Immature natural killer cell (primary cell): ENCODE results near the gene LRRC8E. TPM values are rescaled to one million over a fixed set of nuclear protein-coding genes. Genes with fewer than 3 reads are reported as not detected.
A peak's percentile ranks its signal among the peaks of the same experiment; 100 is the strongest.

Experiments
- DNase-seq, 3 donors: peaks; one replicate each; pipeline ENCODE4 v3.0.0; 2022; ENCODE audit warnings: mixed read lengths in 1 of 3
- H3K27ac Mint-ChIP-seq, 6 donors: one replicate each; pipeline ENCODE4 v1.8.0; 2020; ENCODE audit warnings: mixed read lengths in 6 of 6, mild to moderate bottlenecking in 5 of 6, inconsistent platforms in 4 of 6, moderate library complexity in 3 of 6
- H3K27me3 Mint-ChIP-seq, 3 donors: one replicate each; pipeline ENCODE4 v1.8.0; 2020 to 2021; ENCODE audit warnings: low read depth in 3 of 3, mild to moderate bottlenecking in 3 of 3, mixed read lengths in 3 of 3, moderate library complexity in 3 of 3, inconsistent platforms in 1 of 3
- H3K36me3 Mint-ChIP-seq, 3 donors: one replicate each; pipeline ENCODE4 v1.8.0; 2020; ENCODE audit warnings: mixed read lengths in 3 of 3, inconsistent platforms in 2 of 3, mild to moderate bottlenecking in 2 of 3
- H3K4me1 Mint-ChIP-seq, 2 donors: one replicate each; pipeline ENCODE4 v1.8.0; 2020; ENCODE audit warnings: inconsistent platforms in 2 of 2, mild to moderate bottlenecking in 2 of 2, mixed read lengths in 2 of 2, moderate library complexity in 1 of 2
- H3K4me3 Mint-ChIP-seq, 5 donors: one replicate each; pipeline ENCODE4 v1.8.0; 2020; ENCODE audit warnings: mild to moderate bottlenecking in 5 of 5, mixed read lengths in 5 of 5, inconsistent platforms in 3 of 5, moderate library complexity in 3 of 5
- H3K9me3 Mint-ChIP-seq, 6 donors: one replicate each; pipeline ENCODE4 v1.8.0; 2020; ENCODE audit warnings: mild to moderate bottlenecking in 6 of 6, mixed read lengths in 6 of 6, inconsistent platforms in 4 of 6, moderate library complexity in 3 of 6
- polyA plus RNA-seq, 3 donors: library from polyadenylated mRNA; unstranded; fragments of 300-500 nt; fragmentation: Illumina TruSeq; gene quantifications; one replicate each; pipeline ENCODE4 v1.2.3, GENCODE V29; 2021

The LRRC8E gene
- polyA plus RNA-seq, 3 donors from 2014 or later = not detected

DNA sequence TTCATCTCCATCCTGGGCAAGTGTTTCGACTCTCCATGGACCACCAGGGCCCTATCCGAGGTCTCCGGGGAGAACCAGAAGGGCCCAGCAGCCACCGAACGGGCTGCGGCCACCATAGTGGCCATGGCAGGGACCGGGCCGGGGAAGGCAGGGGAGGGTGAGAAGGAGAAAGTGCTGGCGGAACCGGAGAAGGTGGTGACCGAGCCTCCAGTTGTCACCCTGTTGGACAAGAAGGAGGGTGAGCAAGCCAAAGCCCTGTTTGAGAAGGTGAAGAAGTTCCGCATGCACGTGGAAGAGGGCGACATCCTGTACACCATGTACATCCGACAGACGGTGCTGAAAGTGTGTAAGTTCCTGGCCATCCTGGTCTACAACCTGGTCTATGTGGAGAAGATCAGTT lies 10.7 kb downstream of the LRRC8E start:
- Mint-ChIP-seq H3K36me3 (no peaks in the 10 kb centered on the region), H3K4me1 (peaks cover 12 to 15% of the 10 kb centered on the region in 2 donors), H3K9me3 (peaks cover 0 to 2% (median 0%) of the 10 kb centered on the region in 6 donors), H3K27me3 (peaks cover 12 to 16% (median 16%) of the 10 kb centered on the region in 3 donors), H3K27ac (no peak overlapping the region), H3K4me3 (no peak overlapping the region)
- DNase-seq = no peak

DNA sequence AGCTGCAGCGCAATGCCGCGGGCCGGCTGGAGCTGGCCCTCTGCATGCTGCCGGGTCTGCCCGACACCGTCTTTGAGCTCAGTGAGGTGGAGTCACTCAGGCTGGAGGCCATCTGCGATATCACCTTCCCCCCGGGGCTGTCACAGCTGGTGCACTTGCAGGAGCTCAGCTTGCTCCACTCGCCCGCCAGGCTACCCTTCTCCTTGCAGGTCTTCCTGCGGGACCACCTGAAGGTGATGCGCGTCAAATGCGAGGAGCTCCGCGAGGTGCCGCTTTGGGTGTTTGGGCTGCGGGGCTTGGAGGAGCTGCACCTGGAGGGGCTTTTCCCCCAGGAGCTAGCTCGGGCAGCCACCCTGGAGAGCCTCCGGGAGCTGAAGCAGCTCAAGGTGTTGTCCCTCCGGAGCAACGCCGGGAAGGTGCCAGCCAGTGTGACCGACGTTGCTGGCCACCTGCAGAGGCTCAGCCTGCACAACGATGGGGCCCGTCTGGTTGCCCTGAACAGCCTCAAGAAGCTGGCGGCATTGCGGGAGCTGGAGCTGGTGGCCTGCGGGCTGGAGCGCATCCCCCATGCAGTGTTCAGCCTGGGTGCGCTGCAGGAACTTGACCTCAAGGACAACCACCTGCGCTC lies 11.6 kb downstream of the LRRC8E start:
- Mint-ChIP-seq H3K4me3 (no peak overlapping the region), H3K36me3 (no peaks in the 10 kb centered on the region), H3K27ac (no peak overlapping the region), H3K9me3 (peaks cover 0 to 2% (median 0%) of the 10 kb centered on the region in 6 donors), H3K27me3 (peaks cover 20 to 24% (median 21%) of the 10 kb centered on the region in 3 donors), H3K4me1 (peaks cover 18 to 22% of the 10 kb centered on the region in 2 donors)
- DNase-seq = no peak

DNA sequence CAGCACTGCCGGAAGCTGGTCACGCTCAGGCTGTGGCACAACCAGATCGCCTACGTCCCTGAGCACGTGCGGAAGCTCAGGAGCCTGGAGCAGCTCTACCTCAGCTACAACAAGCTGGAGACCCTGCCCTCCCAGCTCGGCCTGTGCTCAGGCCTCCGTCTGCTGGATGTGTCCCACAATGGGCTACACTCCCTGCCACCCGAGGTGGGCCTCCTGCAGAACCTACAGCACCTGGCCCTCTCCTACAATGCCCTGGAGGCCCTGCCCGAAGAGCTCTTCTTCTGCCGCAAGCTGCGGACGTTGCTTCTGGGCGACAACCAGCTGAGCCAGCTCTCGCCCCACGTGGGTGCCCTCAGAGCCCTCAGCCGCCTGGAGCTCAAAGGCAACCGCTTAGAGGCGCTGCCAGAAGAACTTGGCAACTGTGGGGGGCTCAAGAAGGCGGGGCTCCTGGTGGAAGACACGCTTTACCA lies 12.1 kb downstream of the LRRC8E start:
- no peak overlapping the region for H3K4me3 Mint-ChIP-seq
- no peak for DNase-seq
- H3K9me3 Mint-ChIP-seq = peaks cover 0 to 2% (median 0%) of the 10 kb centered on the region in 6 donors
- H3K27me3 Mint-ChIP-seq = peaks cover 23 to 27% (median 24%) of the 10 kb centered on the region in 3 donors
- peaks cover 24 to 26% of the 10 kb centered on the region in 2 donors for H3K4me1 Mint-ChIP-seq
- no peaks in the 10 kb centered on the region for H3K36me3 Mint-ChIP-seq
- H3K27ac Mint-ChIP-seq = no peak overlapping the region

DNA sequence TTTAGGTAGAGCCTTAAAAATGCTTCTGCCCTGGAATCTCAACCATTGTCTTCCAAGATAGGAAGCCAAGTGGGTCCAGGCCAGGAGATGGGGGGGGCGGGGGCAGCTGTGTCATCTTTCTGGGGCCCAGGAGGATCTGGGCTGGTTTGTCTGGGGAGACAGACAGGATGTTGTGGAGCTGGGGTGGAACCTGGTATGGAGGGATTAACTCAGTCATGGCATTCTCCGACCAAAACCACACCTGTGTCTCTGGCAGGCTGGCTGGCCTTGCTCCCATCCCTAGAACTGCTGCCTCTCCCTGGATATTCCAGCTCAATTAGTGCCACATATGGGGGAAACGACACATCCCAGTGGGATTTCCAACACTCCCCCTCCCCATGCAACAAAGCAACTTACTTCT lies 12.6 kb downstream of the LRRC8E start:
- Mint-ChIP-seq H3K27me3 (peaks cover 26 to 28% (median 26%) of the 10 kb centered on the region in 3 donors), H3K27ac (no peak overlapping the region)

DNA sequence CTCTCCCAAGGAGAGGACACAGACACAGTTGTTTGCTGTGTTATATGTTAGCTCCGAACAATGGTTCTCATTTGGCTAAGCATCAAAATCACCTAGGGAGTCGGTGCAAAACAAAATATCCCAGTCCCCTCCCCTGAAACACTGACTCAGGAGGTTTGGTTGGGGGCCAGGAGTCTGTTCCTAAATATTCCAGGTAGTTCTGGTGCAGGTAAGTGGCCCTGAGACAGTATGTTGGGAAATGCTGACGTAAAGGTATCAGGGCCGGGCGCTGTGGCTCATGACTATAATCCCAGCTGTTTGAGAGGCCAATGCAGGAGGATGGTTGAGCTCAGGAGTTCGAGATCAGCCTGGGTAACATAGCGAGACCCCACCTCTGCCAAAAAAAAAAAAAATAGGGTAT lies 13.0 kb downstream of the LRRC8E start:
- H3K36me3 Mint-ChIP-seq = no peaks in the 10 kb centered on the region
- peaks cover 26 to 28% (median 28%) of the 10 kb centered on the region in 3 donors for H3K27me3 Mint-ChIP-seq
- peaks cover 29 to 31% of the 10 kb centered on the region in 2 donors for H3K4me1 Mint-ChIP-seq
- no peak for DNase-seq
- peaks cover 0 to 2% (median 0%) of the 10 kb centered on the region in 6 donors for H3K9me3 Mint-ChIP-seq
- H3K27ac Mint-ChIP-seq = no peak overlapping the region
- no peak overlapping the region for H3K4me3 Mint-ChIP-seq

More for the DNA sequence above, 12.6 kb downstream of the LRRC8E start:
- H3K36me3 Mint-ChIP-seq = no peaks in the 10 kb centered on the region
- H3K9me3 Mint-ChIP-seq = peaks cover 0 to 2% (median 0%) of the 10 kb centered on the region in 6 donors
- DNase-seq = no peak
- no peak overlapping the region for H3K4me3 Mint-ChIP-seq
- H3K4me1 Mint-ChIP-seq = peaks cover 29% of the 10 kb centered on the region in 2 donors

DNA sequence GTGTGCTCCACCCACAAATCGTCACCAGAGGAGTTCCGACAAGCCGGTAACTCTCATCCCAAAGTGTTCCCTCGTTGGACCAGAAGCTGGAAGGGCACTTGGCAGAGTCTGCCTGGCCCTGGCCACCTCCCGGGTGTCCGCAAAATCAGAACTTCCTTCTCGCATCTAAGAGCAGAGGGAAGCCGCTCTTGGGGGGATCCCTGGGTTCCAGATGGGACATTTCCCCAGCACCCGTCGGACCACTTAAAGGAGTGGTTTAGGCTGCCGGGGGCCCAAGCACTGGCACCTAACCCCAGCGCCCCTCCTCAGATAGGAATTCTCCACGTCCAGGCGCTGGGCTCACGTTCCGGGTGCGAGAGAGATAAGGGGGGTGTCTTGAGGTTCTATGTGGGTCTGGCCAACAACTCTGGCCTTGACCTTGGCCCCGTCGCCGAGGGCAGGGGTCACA lies 14.5 kb downstream of the LRRC8E start:
- peaks cover 0 to 3% (median 0%) of the 10 kb centered on the region in 3 donors for H3K36me3 Mint-ChIP-seq
- peak overlapping the region; percentile 87 to 92 (median 90) for H3K4me3 Mint-ChIP-seq

DNA sequence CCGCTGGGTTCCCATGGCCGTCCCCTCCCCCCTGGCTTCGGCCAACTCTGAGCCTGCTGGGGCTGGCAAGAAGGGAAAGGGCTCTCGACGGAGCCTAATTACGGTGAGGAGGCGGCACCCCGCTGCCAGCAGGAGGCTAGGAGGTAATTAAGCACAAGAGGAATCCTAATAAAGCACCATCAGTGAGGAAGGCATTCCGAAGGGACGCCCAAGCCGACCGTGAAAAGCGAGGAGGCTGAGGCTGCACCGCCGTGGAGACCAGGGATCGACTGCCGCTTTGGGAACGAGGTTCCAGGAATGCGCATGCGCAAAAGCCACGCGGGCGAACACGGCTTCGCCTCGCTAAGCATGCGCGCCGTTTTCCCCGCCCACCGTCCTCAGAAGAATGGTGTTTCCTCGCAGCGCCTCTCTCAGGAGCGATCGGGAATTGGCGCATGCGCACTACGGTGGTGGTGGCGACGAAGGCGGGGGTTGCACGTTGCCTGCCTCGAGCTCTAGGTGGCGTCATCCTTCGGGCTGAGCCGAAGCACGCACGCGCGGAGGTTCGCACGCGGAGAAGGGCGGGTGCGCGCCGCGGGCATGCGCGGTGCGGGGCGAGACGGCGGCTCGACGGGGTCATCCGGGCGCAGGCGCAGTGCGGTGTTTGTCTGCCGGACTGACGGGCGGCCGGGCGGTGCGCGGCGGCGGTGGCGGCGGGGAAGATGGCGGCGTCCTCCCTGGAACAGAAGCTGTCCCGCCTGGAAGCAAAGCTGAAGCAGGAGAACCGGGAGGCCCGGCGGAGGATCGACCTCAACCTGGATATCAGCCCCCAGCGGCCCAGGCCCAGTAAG lies 15.1 kb downstream of the LRRC8E start, which contains the start of gene MAP2K7:
MAP2K7 (plus strand) TSS at position 634 of the 830 bp plus-strand sequence; CDS start at position 702, 68 bp downstream.
- peak within 1 kb of the TSS; percentile 88 to 92 (median 91) for H3K4me3 Mint-ChIP-seq
- H3K4me1 Mint-ChIP-seq = peaks cover 31 to 35% of the 10 kb centered on the region in 2 donors
- H3K9me3 Mint-ChIP-seq = peaks cover 0 to 2% (median 0%) of the 10 kb centered on the region in 6 donors
- H3K27ac Mint-ChIP-seq = peak within 1 kb of the TSS; percentile 92 to 99 (median 98)
- DNase-seq = peak; percentile 100
- H3K36me3 Mint-ChIP-seq = peaks cover 0 to 3% (median 0%) of the 10 kb centered on the region in 3 donors
- peaks cover 26 to 35% (median 28%) of the 10 kb centered on the region in 3 donors for H3K27me3 Mint-ChIP-seq

More for the DNA sequence above, 14.5 kb downstream of the LRRC8E start:
- peaks cover 26 to 31% (median 28%) of the 10 kb centered on the region in 3 donors for H3K27me3 Mint-ChIP-seq
- H3K4me1 Mint-ChIP-seq = peaks cover 31 to 35% of the 10 kb centered on the region in 2 donors
- peak in 1 of 3 donors; percentile 28 for DNase-seq
- H3K27ac Mint-ChIP-seq = peak overlapping the region; percentile 92 to 99 (median 96)
- peaks cover 0 to 2% (median 0%) of the 10 kb centered on the region in 6 donors for H3K9me3 Mint-ChIP-seq

DNA sequence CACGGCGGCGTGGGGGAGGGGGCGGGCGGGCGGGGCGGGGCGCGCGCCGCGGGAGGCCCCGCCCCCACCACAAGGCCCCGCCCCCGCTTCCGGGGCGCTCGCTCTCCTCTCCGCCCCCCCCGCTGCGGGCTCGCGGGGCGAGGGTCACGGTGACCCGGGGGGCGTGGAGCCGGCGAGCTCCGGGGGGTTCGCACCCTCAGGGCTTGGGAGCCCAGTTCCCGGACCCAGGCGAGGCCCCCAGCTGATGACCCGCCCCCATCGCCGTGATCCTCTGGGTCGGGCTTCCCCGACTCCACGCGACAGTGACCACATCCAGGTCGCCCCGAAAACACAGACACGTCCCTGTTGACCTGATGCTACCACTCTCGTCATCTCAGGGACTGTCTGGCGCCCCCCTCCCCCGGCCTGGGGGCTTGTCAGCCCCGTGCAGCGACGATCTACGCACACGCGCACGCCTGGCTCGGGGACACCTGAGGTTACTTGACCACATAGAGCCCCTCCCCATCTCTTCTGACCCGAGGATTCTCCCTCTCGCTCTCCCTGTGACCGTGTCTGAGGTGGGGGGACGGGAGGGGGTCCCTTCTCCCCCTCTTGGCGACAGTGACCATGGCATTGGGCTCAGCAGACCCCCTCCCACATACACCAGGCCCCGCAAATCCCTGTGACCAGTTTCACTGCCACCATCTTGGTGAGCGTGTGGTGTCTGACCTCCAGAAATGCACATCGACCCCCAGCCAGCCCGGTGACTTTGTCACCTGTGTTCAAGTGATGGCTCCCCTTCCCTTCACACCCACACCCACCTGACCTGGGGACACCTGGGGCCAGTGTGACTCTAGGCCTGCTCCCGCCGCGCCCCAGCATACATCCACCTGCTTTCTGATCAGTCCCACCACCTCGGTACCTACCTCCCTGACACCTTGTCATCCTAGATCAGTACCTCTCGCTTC lies 16.0 kb downstream of the LRRC8E start:
- Mint-ChIP-seq H3K4me1 (peaks cover 31 to 35% of the 10 kb centered on the region in 2 donors), H3K36me3 (peaks cover 0 to 3% (median 0%) of the 10 kb centered on the region in 3 donors), H3K9me3 (peaks cover 0 to 2% (median 0%) of the 10 kb centered on the region in 6 donors), H3K4me3 (peak overlapping the region; percentile 85 to 92 (median 90)), H3K27me3 (peaks cover 26 to 34% (median 31%) of the 10 kb centered on the region in 3 donors), H3K27ac (peak overlapping the region; percentile 80 to 99 (median 98))
- peak; percentile 93 to 94 (median 94) for DNase-seq

DNA sequence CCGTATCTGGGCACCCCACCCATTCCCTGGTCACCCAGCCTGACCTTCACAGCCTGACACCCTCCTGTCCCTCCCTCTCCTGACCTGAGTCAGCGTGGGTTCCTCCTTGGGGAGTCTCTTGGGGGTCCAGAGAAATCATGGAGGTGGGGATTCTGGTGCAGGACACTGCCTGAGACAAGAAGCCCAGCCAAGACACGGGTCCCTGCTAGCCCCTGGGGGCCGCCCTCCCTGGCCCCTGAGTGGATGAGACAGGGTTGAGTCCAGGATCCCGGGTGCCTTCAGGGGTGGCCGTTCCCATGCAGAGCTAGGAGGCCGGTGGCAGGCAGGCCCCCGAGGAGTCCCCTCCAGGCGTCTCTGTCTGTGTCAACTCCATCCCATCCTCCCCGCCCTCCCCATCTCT lies 17.0 kb downstream of the LRRC8E start:
- peaks cover 0 to 2% (median 0%) of the 10 kb centered on the region in 6 donors for H3K9me3 Mint-ChIP-seq
- peaks cover 0 to 3% (median 0%) of the 10 kb centered on the region in 3 donors for H3K36me3 Mint-ChIP-seq
- peak overlapping the region; percentile 85 to 92 (median 90) for H3K4me3 Mint-ChIP-seq
- H3K4me1 Mint-ChIP-seq = peaks cover 31 to 35% of the 10 kb centered on the region in 2 donors
- H3K27ac Mint-ChIP-seq = peak overlapping the region; percentile 80 to 99 (median 98)
- no peak for DNase-seq
- peaks cover 26 to 34% (median 31%) of the 10 kb centered on the region in 3 donors for H3K27me3 Mint-ChIP-seq

DNA sequence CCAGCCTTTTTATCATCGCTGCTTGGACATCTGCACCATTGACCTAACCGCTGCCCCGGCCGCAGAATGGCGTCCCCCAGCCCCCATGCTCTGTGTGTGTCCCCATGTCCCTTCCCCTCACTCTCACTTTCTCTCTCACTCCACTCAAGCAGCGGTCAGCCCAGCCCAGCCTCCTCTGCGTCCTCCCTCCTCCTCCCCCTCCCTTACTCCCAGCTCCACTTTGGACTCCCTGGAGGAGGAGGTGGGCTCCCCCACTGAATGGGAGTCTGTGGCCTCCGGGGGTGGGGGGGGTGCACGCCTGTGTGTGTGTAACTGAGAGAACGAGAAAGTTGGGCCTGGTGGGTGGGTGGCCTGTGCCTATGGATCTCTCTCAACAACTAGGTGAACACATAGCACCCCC lies 17.5 kb downstream of the LRRC8E start:
- Mint-ChIP-seq H3K27ac (peak overlapping the region in 5 of 6 donors; percentile 95 to 99 (median 98)), H3K4me1 (peaks cover 31 to 35% of the 10 kb centered on the region in 2 donors), H3K27me3 (peaks cover 26 to 34% (median 31%) of the 10 kb centered on the region in 3 donors), H3K36me3 (peaks cover 0 to 3% (median 0%) of the 10 kb centered on the region in 3 donors), H3K9me3 (peaks cover 0 to 2% (median 0%) of the 10 kb centered on the region in 6 donors), H3K4me3 (peak overlapping the region; percentile 67 to 82 (median 75))
- no peak for DNase-seq

DNA sequence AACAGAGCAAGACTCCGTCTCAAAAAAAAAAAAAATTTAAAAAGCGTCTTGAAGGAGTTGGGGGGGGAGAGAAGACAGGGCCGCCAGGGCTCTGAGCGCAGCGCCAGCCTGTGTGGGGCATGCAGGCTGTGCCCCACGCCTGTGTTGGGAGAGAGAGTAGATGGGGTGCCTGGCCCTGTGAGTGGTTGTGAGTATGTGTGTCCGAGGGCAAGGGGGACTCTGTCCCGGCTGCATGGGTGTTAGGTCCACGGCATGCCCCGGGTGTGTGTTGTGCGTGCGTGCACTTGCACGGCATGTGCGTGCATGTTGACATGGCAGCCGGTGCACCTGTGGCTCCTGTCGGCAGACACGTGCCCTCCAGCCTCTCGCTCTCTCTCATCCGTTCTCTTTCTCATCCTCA lies 18.8 kb downstream of the LRRC8E start:
- no peak for DNase-seq
- H3K4me3 Mint-ChIP-seq = no peak overlapping the region
- peaks cover 31 to 32% of the 10 kb centered on the region in 2 donors for H3K4me1 Mint-ChIP-seq
- peaks cover 0 to 6% (median 6%) of the 10 kb centered on the region in 3 donors for H3K36me3 Mint-ChIP-seq
- H3K27me3 Mint-ChIP-seq = peaks cover 28 to 35% (median 31%) of the 10 kb centered on the region in 3 donors
- H3K27ac Mint-ChIP-seq = peak overlapping the region in 4 of 6 donors; percentile 8 to 77 (median 45)
- peaks cover 0 to 3% (median 0%) of the 10 kb centered on the region in 6 donors for H3K9me3 Mint-ChIP-seq

DNA sequence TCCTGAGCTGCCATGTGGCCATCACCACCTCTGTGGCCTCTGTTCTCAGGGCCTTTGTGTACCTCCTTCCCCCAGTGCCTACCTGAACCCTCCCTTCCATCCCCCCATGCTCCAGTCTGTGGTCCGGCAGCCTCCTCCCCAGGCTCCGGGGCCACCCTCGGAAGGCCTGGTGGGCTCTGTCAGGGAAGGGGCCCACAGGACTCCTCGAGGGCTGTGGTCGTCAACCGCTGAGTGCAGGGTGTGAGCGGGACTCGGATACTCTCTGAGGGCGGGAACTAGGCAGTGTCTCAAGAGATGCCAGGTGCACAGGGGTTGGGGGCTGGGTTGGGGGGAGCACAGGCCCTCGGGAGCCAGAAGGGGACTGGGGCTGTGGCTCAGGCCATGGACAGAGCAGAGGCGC lies 19.2 kb downstream of the LRRC8E start:
- H3K27ac Mint-ChIP-seq = peak overlapping the region in 2 of 6 donors; percentile 30 to 60
- peaks cover 29 to 30% of the 10 kb centered on the region in 2 donors for H3K4me1 Mint-ChIP-seq
- H3K27me3 Mint-ChIP-seq = peaks cover 26 to 35% (median 30%) of the 10 kb centered on the region in 3 donors
- H3K4me3 Mint-ChIP-seq = no peak overlapping the region
- H3K9me3 Mint-ChIP-seq = peaks cover 0 to 3% (median 0%) of the 10 kb centered on the region in 6 donors
- DNase-seq = no peak
- peaks cover 0 to 6% (median 6%) of the 10 kb centered on the region in 3 donors for H3K36me3 Mint-ChIP-seq
